Astrocyte of the cerebellum (primary cell): ENCODE data around the gene FSCN2.

ENCODE experiments used
- DNase-seq: peaks from one replicate; pipeline ENCODE4 v3.0.0-alpha.2; 2011; ENCODE audit warnings: low read depth
- H3K4me3 ChIP-seq: 2 replicates; pipeline ENCODE4 v1.5.1; 2011; ENCODE audit warnings: mild to moderate bottlenecking, low read depth, low read length, moderate library complexity
- CTCF ChIP-seq: IDR thresholded peaks from 2 replicates; pipeline ENCODE4 v1.5.1; 2012; ENCODE audit warnings: low read length, low read depth, moderate library complexity, mild to moderate bottlenecking; ENCODE audit errors: missing control alignments
- in situ Hi-C: cut with HindIII; loops from 2 replicates; pipeline ENCODE4 v1.10.0; 2017; ENCODE audit warnings: low sequenced_read_pairs

FSCN2 gene

GRCh38 chr17:81565231-81565630 lies 37.1 kb downstream of the FSCN2 start:
- in situ Hi-C loops, result loop anchor here (5.0 kb wide), 1 partner anchor 48 kb away; no protein-coding TSS in a partner anchor
- DNase-seq, result no peak
- no peak overlapping the region for H3K4me3 ChIP-seq
- no peak for TF ChIP-seq CTCF

GRCh38 chr17:81566461-81567126 lies 38.4 kb downstream of the FSCN2 start:
- in situ Hi-C loops, result loop anchor here (5.0 kb wide), 1 partner anchor 49 kb away; no protein-coding TSS in a partner anchor
- no peak overlapping the region for H3K4me3 ChIP-seq
- peak; percentile 96 for DNase-seq

GRCh38 chr17:81567191-81567590 lies 39.0 kb downstream of the FSCN2 start:
- no peak for TF ChIP-seq CTCF
- no peak for DNase-seq
- in situ Hi-C loops, result loop anchor here (5.0 kb wide), 1 partner anchor 50 kb away; no protein-coding TSS in a partner anchor
- no peak overlapping the region for H3K4me3 ChIP-seq

More at GRCh38 chr17:81566461-81567126, 38.4 kb downstream of the FSCN2 start:
- no peak for TF ChIP-seq CTCF

GRCh38 chr17:81568416-81568815 lies 40.2 kb downstream of the FSCN2 start:
- in situ Hi-C loops, result loop anchor here (5.0 kb wide), 1 partner anchor 51 kb away; no protein-coding TSS in a partner anchor
- no peak for DNase-seq
- TF ChIP-seq CTCF, result no peak
- H3K4me3 ChIP-seq, result no peak overlapping the region

GRCh38 chr17:81569986-81570514 lies 41.9 kb downstream of the FSCN2 start:
- no peak for TF ChIP-seq CTCF
- in situ Hi-C loops, result loop anchor here (5.0 kb wide), 1 partner anchor 53 kb away; no protein-coding TSS in a partner anchor
- no peak overlapping the region for H3K4me3 ChIP-seq
- no peak for DNase-seq

- no peak overlapping the region for H3K4me3 ChIP-seq
- no peak for DNase-seq
- in situ Hi-C loops, result no loop called here
- TF ChIP-seq CTCF, result no peak
These were observed 42.8 kb downstream of the FSCN2 start for GRCh38 chr17:81570964-81571363.
